K562 (cell line): ENCODE data around the gene TAF4. TPM values are rescaled to one million over a fixed set of nuclear protein-coding genes. Genes with fewer than 3 reads are reported as not detected.

ENCODE experiments used
- ATAC-seq: fragments of 200-7000 bp; cut with Tn5 transposase; 3 replicates; pipeline ENCODE4 v1.9.1; 2020; ENCODE audit warnings: moderate library complexity
- BruUV-seq: library from RNA; stranded (reverse); fragments of 400-500 nt; replicated peaks from 2 replicates; lab custom pipeline; 2021; lab: Mats Ljungman, UMichigan
- CTCF ChIA-PET: fragments of 300-600 bp; formaldehyde crosslinking; extraction: SDS; loops from one replicate; lab custom pipeline; 2021; ENCODE audit warnings: low intra/inter-chr PET ratio; lab: Yijun Ruan, JAX
- POLR2A ChIA-PET: fragments of 300-600, 350-650 bp; sonication (Branson Sonifier 250); formaldehyde crosslinking; extraction: SDS; loops from one replicate; lab custom pipeline; 2021; ENCODE audit warnings: antibody characterized with exemption, inconsistent platforms; lab: Yijun Ruan, JAX
- DNase-seq, 4 experiments: peaks; one replicate each; pipeline versions ENCODE4 v3.0.0 to v3.0.0-alpha.2; 2011 to 2018; ENCODE audit warnings: low spot score in 3 of 4, mixed read lengths in 3 of 4; ENCODE audit errors: extremely low read depth in 1 of 4
- FAIRE-seq: peaks from 2 replicates; lab custom pipeline; 2011; peaks lifted over from hg19 to GRCh38; lab: Jason Lieb, UNC
- H2AFZ ChIP-seq: 2 replicates; pipeline ENCODE4 v1.6.0; 2011; ENCODE audit warnings: low read depth, low read length, control low read depth, inconsistent platforms
- H3K27ac ChIP-seq: fragments of 200-600 bp; 3 replicates; pipeline ENCODE4 v1.8.0; 2011; ENCODE audit warnings: low read depth, mild to moderate bottlenecking, control low read depth, inconsistent platforms, low read length, moderate library complexity, mixed read lengths; ENCODE audit errors: extremely low read depth
- H3K27me3 ChIP-seq, 2 experiments: fragments of 300-600 bp in 1 of 2; 2 replicates in 1 of 2; 3 replicates in 1 of 2; pipeline versions ENCODE4 v1.6.0 to v1.8.0; 2011; ENCODE audit warnings: inconsistent platforms in 2 of 2, low read length in 2 of 2, mild to moderate bottlenecking in 1 of 2, mixed read lengths in 1 of 2, moderate library complexity in 1 of 2; ENCODE audit not compliant: control insufficient read depth in 2 of 2, insufficient read depth in 2 of 2
- H3K36me3 ChIP-seq: fragments of 300-600 bp; 3 replicates; pipeline ENCODE4 v1.8.0; 2011; ENCODE audit warnings: mild to moderate bottlenecking, low read length, inconsistent platforms; ENCODE audit not compliant: control insufficient read depth, insufficient read depth
- H3K4me1 ChIP-seq, 2 experiments: fragments of 200-600 bp in 1 of 2; replicated peaks in 1 of 2; 2 replicates in 1 of 2; 3 replicates in 1 of 2; pipeline versions ENCODE4 v1.5.1 to v1.8.0; 2011; ENCODE audit warnings: inconsistent platforms in 2 of 2, low read length in 2 of 2, mild to moderate bottlenecking in 1 of 2, mixed read lengths in 1 of 2, moderate library complexity in 1 of 2; ENCODE audit not compliant: control insufficient read depth in 2 of 2, insufficient read depth in 2 of 2
- H3K4me2 ChIP-seq: 2 replicates; pipeline ENCODE4 v1.6.1; 2011; ENCODE audit warnings: low read length, control low read depth, inconsistent platforms, mixed read lengths; ENCODE audit not compliant: insufficient read depth
- H3K4me3 ChIP-seq: fragments of 200-600 bp; sonication (generic), shearing (Covaris generic); 2 replicates; pipeline ENCODE4 v1.5.1; 2016; ENCODE audit warnings: control low read depth, inconsistent platforms
- H3K79me2 ChIP-seq: fragments of 200-600 bp; 3 replicates; pipeline ENCODE4 v1.8.0; 2011; ENCODE audit warnings: low read length, inconsistent platforms; ENCODE audit not compliant: control insufficient read depth, insufficient read depth
- H3K9ac ChIP-seq, 2 experiments: 2 replicates each; pipeline versions ENCODE4 v1.6.0 to v1.6.1; 2011; ENCODE audit warnings: low read depth in 2 of 2, low read length in 2 of 2, control low read depth in 1 of 2, inconsistent platforms in 1 of 2, mild to moderate bottlenecking in 1 of 2, mixed read lengths in 1 of 2; ENCODE audit not compliant: insufficient read depth in 1 of 2
- H3K9me1 ChIP-seq: one replicate; pipeline ENCODE4 v1.6.0; 2011; ENCODE audit warnings: inconsistent platforms, mild to moderate bottlenecking, low read length, moderate library complexity; ENCODE audit not compliant: control insufficient read depth, insufficient read depth
- H3K9me3 ChIP-seq: replicated peaks from 2 replicates; pipeline ENCODE4 v1.5.1; 2011; ENCODE audit warnings: low read depth, low read length, inconsistent platforms; ENCODE audit not compliant: control insufficient read depth, insufficient read depth
- H4K20me1 ChIP-seq: replicated peaks from 2 replicates; pipeline ENCODE4 v1.6.1; 2011; ENCODE audit warnings: low read length, inconsistent platforms, mixed read lengths; ENCODE audit not compliant: control insufficient read depth, insufficient read depth
- ARID2 ChIP-seq: fragments of 450-650 bp; IDR thresholded peaks from 2 replicates; pipeline ENCODE4 v1.6.1; 2017; ENCODE audit warnings: antibody characterized with exemption, mild to moderate bottlenecking
- HMBOX1 ChIP-seq: sonication (generic); IDR thresholded peaks from 2 replicates; pipeline ENCODE4 v1.6.1; 2016
- MCM7 ChIP-seq, 2 experiments: fragments of 450-650 bp; IDR thresholded peaks; 2 replicates each; pipeline ENCODE4 v1.6.1; 2016 to 2018
- MTF1 ChIP-seq: fragments of 250-450 bp; sonication (Bioruptor Pico); IDR thresholded peaks from 2 replicates; pipeline ENCODE4 v1.9.0; 2021; ENCODE audit warnings: moderate library complexity, mild to moderate bottlenecking, inconsistent platforms, borderline replicate concordance
- NUFIP1 ChIP-seq: fragments of 450-650 bp; IDR thresholded peaks from 2 replicates; pipeline ENCODE4 v1.6.1; 2018; ENCODE audit not compliant: partially characterized antibody
- ZNF224 ChIP-seq: sonication (generic); formaldehyde crosslinking; IDR thresholded peaks from 2 replicates; pipeline ENCODE4 v1.8.0; 2022; ENCODE audit warnings: mild to moderate bottlenecking, missing genetic modification reagents
- ZNF717 ChIP-seq: fragments of 250-450 bp; sonication (Bioruptor Pico); IDR thresholded peaks from 2 replicates; pipeline ENCODE4 v1.5.0; 2021
- WGBS: fragments of 100-300 bp; shearing (Covaris generic); methylation state at CpG from one replicate; pipeline ENCODE4 v1.1.6; 2016; ENCODE audit warnings: low coverage, mixed read lengths; ENCODE audit not compliant: insufficient coverage; ENCODE audit errors: missing lambda C conversion rate; 5-methylcytosine and 5-hydroxymethylcytosine counted together
- in situ Hi-C: fragments of 300-500 bp; cut with MboI; formaldehyde crosslinking; loops from 4 replicates; pipeline ENCODE4 v1.15.0; 2018; ENCODE audit warnings: inconsistent platforms, mixed read lengths
- intact Hi-C: fragments of 100-400 bp; cut with micrococcal nuclease; formaldehyde crosslinking; loops from 2 replicates; pipeline ENCODE4 v1.14.2; 2022
- polyA plus RNA-seq, 8 experiments: library from polyadenylated mRNA; depleted of rRNA in 4 of 8; stranded (reverse) in 5 of 8; unstranded in 3 of 8; fragments of >200 nt; fragmentation: Nextera tagmentation in 2 of 8; fragmentation: Illumina TruSeq in 1 of 8; extraction: Ambion mirVana in 2 of 8; extraction: Trizol in 1 of 8; gene quantifications; 2 replicates each; pipeline versions ENCODE4 v1.2.1 to v1.2.3, GENCODE V29; 2011 to 2014; ENCODE audit warnings: inconsistent platforms in 1 of 8, missing spikeins in 1 of 8
- total RNA-seq, 7 experiments: library from RNA; depleted of rRNA in 6 of 7; stranded (reverse); fragments of >200 nt in 6 of 7; fragmentation: Illumina TruSeq in 2 of 7; extraction: Trizol in 2 of 7; gene quantifications; 2 replicates each; pipeline versions ENCODE4 v1.2.1 to v1.2.3, GENCODE V29; 2011 to 2021; ENCODE audit warnings: low replicate concordance in 1 of 7

TAF4 gene
- total and polyA plus RNA-seq, 9 of the 15 experiments (the other 6 are each of a cell fraction or from before 2014, with no cell fraction given) = 0.44 to 28.3 (median 5.6) TPM

- H3K27ac ChIP-seq = no peak overlapping the region
- no peak overlapping the region for H3K9ac ChIP-seq
- no peak overlapping the region for H3K4me2 ChIP-seq
- H4K20me1 ChIP-seq = no peaks in the 10 kb centered on the region; the same call in 1 of the 2 replicates
- no peaks in the 10 kb centered on the region for H3K79me2 ChIP-seq
- H3K9me3 ChIP-seq = no peaks in the 10 kb centered on the region
- ChIA-PET CTCF (no interaction called here), POLR2A (no interaction called here)
- H3K36me3 ChIP-seq = no peaks in the 10 kb centered on the region
- no peak overlapping the region for H3K4me3 ChIP-seq
- no peak overlapping the region for H2AFZ ChIP-seq
- peaks cover 0 to 16% of the 10 kb centered on the region in 2 experiments; a peak in 3 of 5 replicates for H3K27me3 ChIP-seq
- TF ChIP-seq ARID2 (no peak), ZNF717 (CRISPR knock-in tag) (no peak), MCM7 (IDR thresholded peaks at IDR 0.05) (no peak), MTF1 (CRISPR knock-in tag) (no peak), ZNF224 (CRISPR knock-in tag) (no peak)
- ATAC-seq = peak; percentile 32
- no peaks in the 10 kb centered on the region; a peak in 1 of 5 replicates for H3K4me1 ChIP-seq
- no peak for DNase-seq
- WGBS = under 1% methylated on average over 18 of the region's 21 CpGs
- no TSS peak for BruUV-seq
- FAIRE-seq = no peak
- H3K9me1 ChIP-seq = no peaks in the 10 kb centered on the region
- intact Hi-C loops (no loop called here), in situ Hi-C loops (no loop called here)
These were observed 115.7 kb downstream of the TAF4 start for GRCh38 chr20:61949714-61950640.

- no peaks in the 10 kb centered on the region for H3K79me2 ChIP-seq
- no peak overlapping the region for H2AFZ ChIP-seq
- no peak overlapping the region for H3K9ac ChIP-seq
- POLR2A ChIA-PET = no interaction called here
- H3K4me2 ChIP-seq = no peak overlapping the region
- H3K36me3 ChIP-seq = no peaks in the 10 kb centered on the region
- no peak for FAIRE-seq
- no peak for TF ChIP-seq NUFIP1
- peak; percentile 89 for TF ChIP-seq HMBOX1
- TF ChIP-seq, all 486 proteins: peak for 1
- BruUV-seq = no TSS peak
- H3K4me3 ChIP-seq = no peak overlapping the region
- in situ Hi-C loops = no loop called here
- CTCF ChIA-PET = no interaction called here
- H3K9me1 ChIP-seq = no peaks in the 10 kb centered on the region
- intact Hi-C loops = no loop called here
- WGBS = 11% methylated on average over 7 of the region's 7 CpGs
- H3K27me3 ChIP-seq = peaks cover 0 to 16% of the 10 kb centered on the region in 2 experiments; a peak in 2 of 5 replicates
- no peaks in the 10 kb centered on the region; a peak in 1 of 5 replicates for H3K4me1 ChIP-seq
- H4K20me1 ChIP-seq = no peaks in the 10 kb centered on the region; the same call in 1 of the 2 replicates
- no peaks in the 10 kb centered on the region for H3K9me3 ChIP-seq
- H3K27ac ChIP-seq = no peak overlapping the region
- DNase-seq = no peak
- ATAC-seq = no peak
These were observed 116.3 kb downstream of the TAF4 start for GRCh38 chr20:61949363-61949713.
